Loucy (cell line): ENCODE results near the gene NPTX1.

ENCODE experiments used
- H2AFZ ChIP-seq: fragments of 200-600 bp; sonication (generic); 2 replicates; pipeline ENCODE4 v1.6.0; 2016; ENCODE audit warnings: antibody characterized with exemption, mild to moderate bottlenecking, low read length, moderate library complexity
- H3F3A ChIP-seq: fragments of 200-600 bp; 2 replicates; pipeline ENCODE4 v1.6.0; 2016; ENCODE audit warnings: antibody characterized with exemption, low read depth, mild to moderate bottlenecking
- H3K27me3 ChIP-seq: fragments of 200-600 bp; sonication (generic); 2 replicates; pipeline ENCODE4 v1.6.1; 2014; ENCODE audit warnings: low read length, mild to moderate bottlenecking; ENCODE audit not compliant: insufficient read depth, poor library complexity, severe bottlenecking
- H3K36me3 ChIP-seq: fragments of 200-600 bp; sonication (generic); 2 replicates; pipeline ENCODE4 v1.6.1; 2016; ENCODE audit warnings: low read length; ENCODE audit not compliant: insufficient read depth
- H3K4me1 ChIP-seq: fragments of 200-600 bp; sonication (generic); 2 replicates; pipeline ENCODE4 v1.5.1; 2014; ENCODE audit warnings: low read length, mild to moderate bottlenecking; ENCODE audit not compliant: insufficient read depth, poor library complexity, severe bottlenecking
- H3K4me2 ChIP-seq: fragments of 200-600 bp; sonication (generic); 2 replicates; pipeline ENCODE4 v1.6.0; 2014; ENCODE audit warnings: antibody characterized with exemption, low read length, low read depth, mild to moderate bottlenecking; ENCODE audit not compliant: poor library complexity, severe bottlenecking
- H3K4me3 ChIP-seq: fragments of 200-600 bp; sonication (generic); 2 replicates; pipeline ENCODE4 v1.5.1; 2014; ENCODE audit warnings: low read length, mild to moderate bottlenecking, mixed read lengths; ENCODE audit not compliant: poor library complexity, severe bottlenecking
- H3K79me2 ChIP-seq: fragments of 200-600 bp; sonication (generic); 2 replicates; pipeline ENCODE4 v1.6.1; 2014; ENCODE audit warnings: low read length; ENCODE audit not compliant: insufficient read depth
- H3K9ac ChIP-seq: fragments of 200-600 bp; sonication (generic); 2 replicates; pipeline ENCODE4 v1.6.0; 2014; ENCODE audit warnings: mild to moderate bottlenecking, low read depth, low read length, moderate library complexity; ENCODE audit not compliant: poor library complexity, severe bottlenecking
- H3K9me2 ChIP-seq: fragments of 200-600 bp; sonication (generic); replicated peaks from 2 replicates; pipeline ENCODE4 v1.6.1; 2016; ENCODE audit warnings: low read depth, low read length, mixed read lengths
- H3K9me3 ChIP-seq: fragments of 200-600 bp; sonication (generic); 2 replicates; pipeline ENCODE4 v1.6.1; 2014; ENCODE audit warnings: mild to moderate bottlenecking, antibody characterized with exemption, low read length, low read depth; ENCODE audit not compliant: insufficient read depth
- H4K20me1 ChIP-seq: fragments of 200-600 bp; sonication (generic); 2 replicates; pipeline ENCODE4 v1.6.0; 2014; ENCODE audit warnings: antibody characterized with exemption, low read length, mild to moderate bottlenecking; ENCODE audit not compliant: insufficient read depth, poor library complexity, severe bottlenecking
- CTCF ChIP-seq: fragments of 200-600 bp; sonication (generic); conservative IDR thresholded peaks from 2 replicates; pipeline ENCODE4 v1.5.1; 2014; ENCODE audit warnings: mild to moderate bottlenecking, antibody characterized with exemption, low read length
- EZH2phosphoT487 ChIP-seq: fragments of 200-600 bp; IDR thresholded peaks from 2 replicates; pipeline ENCODE4 v1.6.1; 2018; ENCODE audit warnings: antibody characterized with exemption, mild to moderate bottlenecking, moderate library complexity, borderline replicate concordance

The NPTX1 gene

GRCh38 chr17:80451104-80451775 lies 25.2 kb downstream of the NPTX1 start:
- Histone ChIP-seq H4K20me1 (no peaks in the 10 kb centered on the region), H3K4me1 (peaks cover 24% of the 10 kb centered on the region), H3K4me2 (no peak overlapping the region), H3K9me2 (no peaks in the 10 kb centered on the region), H2AFZ (no peak overlapping the region), H3K79me2 (peaks cover 12% of the 10 kb centered on the region), H3K36me3 (no peaks in the 10 kb centered on the region), H3K4me3 (no peak overlapping the region), H3K27me3 (no peaks in the 10 kb centered on the region), H3K9ac (no peak overlapping the region), H3K9me3 (no peaks in the 10 kb centered on the region), H3F3A (no peaks in the 10 kb centered on the region)
- TF ChIP-seq EZH2phosphoT487 = no peak
- TF ChIP-seq CTCF = no peak

- TF ChIP-seq EZH2phosphoT487 = no peak
- no peak for TF ChIP-seq CTCF
- no peaks in the 10 kb centered on the region for H3K27me3 ChIP-seq
- H3K9me2 ChIP-seq = no peaks in the 10 kb centered on the region
- H3K9ac ChIP-seq = no peak overlapping the region
- H3K4me1 ChIP-seq = peaks cover 15% of the 10 kb centered on the region
- H3F3A ChIP-seq = no peaks in the 10 kb centered on the region
- H3K79me2 ChIP-seq = peaks cover 12% of the 10 kb centered on the region
- H3K9me3 ChIP-seq = no peaks in the 10 kb centered on the region
- H4K20me1 ChIP-seq = no peaks in the 10 kb centered on the region
- H3K4me3 ChIP-seq = no peak overlapping the region
- H3K36me3 ChIP-seq = no peaks in the 10 kb centered on the region
- H3K4me2 ChIP-seq = no peak overlapping the region
- H2AFZ ChIP-seq = no peak overlapping the region
These were observed 26.4 kb downstream of the NPTX1 start for GRCh38 chr17:80449930-80450576.

- no peak overlapping the region for H3K4me2 ChIP-seq
- H3F3A ChIP-seq = no peaks in the 10 kb centered on the region
- H3K27me3 ChIP-seq = no peaks in the 10 kb centered on the region
- no peaks in the 10 kb centered on the region for H4K20me1 ChIP-seq
- H3K9me2 ChIP-seq = no peaks in the 10 kb centered on the region
- no peaks in the 10 kb centered on the region for H3K9me3 ChIP-seq
- H3K4me1 ChIP-seq = peaks cover 15% of the 10 kb centered on the region
- H3K79me2 ChIP-seq = peaks cover 11% of the 10 kb centered on the region
- no peak overlapping the region for H3K9ac ChIP-seq
- no peak overlapping the region for H2AFZ ChIP-seq
- no peaks in the 10 kb centered on the region for H3K36me3 ChIP-seq
- no peak overlapping the region for H3K4me3 ChIP-seq
- no peak for TF ChIP-seq CTCF
- TF ChIP-seq EZH2phosphoT487 = no peak
These were observed 27.0 kb downstream of the NPTX1 start for GRCh38 chr17:80449194-80449929.
